Activated CD4-positive, alpha-beta T cell treated with anti-CD3 and anti-CD28 coated beads for 36 hours (primary cell): ENCODE measurements around the gene GPR31. TPM values are rescaled to one million over a fixed set of nuclear protein-coding genes. Genes with fewer than 3 reads are reported as not detected.

Experiments
- ATAC-seq: fragments of 200-7000 bp; cut with Tn5 transposase; one replicate; pipeline ENCODE4 v1.10.0; 2021; ENCODE audit warnings: mild to moderate bottlenecking, moderate library complexity
- CTCF ChIA-PET: fragments of 350-600 bp; sonication (Branson Sonifier 250); formaldehyde crosslinking; loops from one replicate; lab custom pipeline; 2021; ENCODE audit warnings: antibody characterized with exemption; lab: Charles Lee
- POLR2A ChIA-PET: fragments of 350-600 bp; sonication (Branson Sonifier 250); formaldehyde crosslinking; loops from one replicate; lab custom pipeline; 2021; ENCODE audit warnings: antibody characterized with exemption, inconsistent platforms; lab: Charles Lee
- DNase-seq: peaks from one replicate; pipeline ENCODE4 v3.0.0-alpha.2; 2020
- H3K27ac Mint-ChIP-seq: one replicate; pipeline ENCODE4 v1.8.0; 2021; ENCODE audit warnings: mixed read lengths
- H3K27me3 Mint-ChIP-seq: one replicate; pipeline ENCODE4 v1.8.0; 2021; ENCODE audit warnings: mixed read lengths
- H3K36me3 Mint-ChIP-seq: one replicate; pipeline ENCODE4 v1.8.0; 2021; ENCODE audit warnings: low read depth, mixed read lengths
- H3K4me1 Mint-ChIP-seq: one replicate; pipeline ENCODE4 v1.8.0; 2021; ENCODE audit warnings: mixed read lengths
- H3K4me3 Mint-ChIP-seq: one replicate; pipeline ENCODE4 v1.8.0; 2021; ENCODE audit warnings: mild to moderate bottlenecking, moderate library complexity, mixed read lengths
- H3K9me3 Mint-ChIP-seq: one replicate; pipeline ENCODE4 v1.8.0; 2021; ENCODE audit warnings: low read depth, mixed read lengths
- intact Hi-C, 2 experiments: fragments of 100-400 bp; cut with DNase I in 1 of 2; cut with micrococcal nuclease in 1 of 2; formaldehyde crosslinking; loops; one replicate each; pipeline versions ENCODE4 v1.14.2 to v1.15.1; 2022 to 2024; cut with DNase I, micrococcal nuclease
- total RNA-seq, 2 experiments: library from RNA; stranded (reverse); gene quantifications; one replicate each; pipeline ENCODE4 v1.2.3, GENCODE V29; 2021

The GPR31 gene
- total RNA-seq, 2 experiments from 2014 or later = not detected

DNA sequence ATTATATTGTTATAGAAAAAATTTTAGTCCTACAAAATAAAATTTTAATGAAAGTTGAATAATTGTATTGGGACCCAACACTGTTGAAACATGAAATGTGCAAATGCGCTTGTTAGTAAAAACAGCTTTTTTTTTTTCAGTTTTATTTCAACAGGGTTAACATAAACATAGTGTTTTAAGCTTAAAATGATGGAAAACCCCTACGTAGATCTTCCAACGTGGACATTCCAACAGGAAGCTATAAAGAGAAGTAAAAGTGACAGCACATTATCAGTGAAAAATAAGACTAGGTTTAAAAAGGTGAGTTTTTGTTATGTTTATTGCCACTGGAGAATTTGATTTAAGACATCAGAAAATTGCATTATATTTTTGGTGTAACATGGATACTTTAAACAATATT, 6.5 kb upstream of the GPR31 start:
- DNase-seq (no peak), ATAC-seq (no peak)
- CTCF ChIA-PET = interaction anchor here (0.8 kb wide), 1 partner anchor 204 kb away, joined by 4 read pairs; no protein-coding TSS in a partner anchor
- intact Hi-C loops = no loop called here
- H3K4me1 Mint-ChIP-seq = no peaks in the 10 kb centered on the region
- no peak overlapping the region for H3K27ac Mint-ChIP-seq
- no peaks in the 10 kb centered on the region for H3K36me3 Mint-ChIP-seq
- H3K9me3 Mint-ChIP-seq = no peaks in the 10 kb centered on the region
- H3K27me3 Mint-ChIP-seq = peaks cover 3% of the 10 kb centered on the region
- POLR2A ChIA-PET = no interaction called here
- no peak overlapping the region for H3K4me3 Mint-ChIP-seq

DNA sequence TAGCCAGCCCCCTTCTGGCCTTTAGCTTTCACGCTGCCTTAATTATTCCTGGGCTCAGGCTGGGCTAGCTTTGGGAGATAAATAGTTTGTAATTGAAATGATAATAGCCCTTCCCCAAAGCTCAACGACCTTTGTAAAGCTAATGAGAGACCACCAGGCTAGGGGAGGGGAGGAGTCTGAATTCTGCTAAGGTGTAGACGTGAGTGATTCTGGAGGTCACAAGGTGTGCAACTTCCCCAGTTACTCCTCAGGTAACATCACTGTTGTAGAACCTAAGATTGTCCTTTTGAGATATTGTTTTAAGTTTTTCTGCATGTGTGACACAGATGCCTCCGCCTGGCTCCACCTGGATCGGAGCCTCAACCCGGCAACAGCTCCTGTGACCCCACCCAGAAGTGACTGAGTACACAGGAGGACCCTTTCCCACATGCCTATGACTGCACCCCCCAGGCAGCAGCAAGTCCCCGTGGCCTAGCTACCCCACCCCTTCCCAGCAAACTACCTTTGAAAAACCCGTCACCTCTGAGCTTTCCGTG, 5.8 kb upstream of the GPR31 start:
- CTCF ChIA-PET = no interaction called here
- POLR2A ChIA-PET = no interaction called here
- intact Hi-C loops = no loop called here
- no peaks in the 10 kb centered on the region for H3K9me3 Mint-ChIP-seq
- DNase-seq = no peak
- no peaks in the 10 kb centered on the region for H3K36me3 Mint-ChIP-seq
- H3K27ac Mint-ChIP-seq = no peak overlapping the region
- no peak for ATAC-seq
- no peak overlapping the region for H3K4me3 Mint-ChIP-seq
- no peaks in the 10 kb centered on the region for H3K4me1 Mint-ChIP-seq
- H3K27me3 Mint-ChIP-seq = no peaks in the 10 kb centered on the region

DNA sequence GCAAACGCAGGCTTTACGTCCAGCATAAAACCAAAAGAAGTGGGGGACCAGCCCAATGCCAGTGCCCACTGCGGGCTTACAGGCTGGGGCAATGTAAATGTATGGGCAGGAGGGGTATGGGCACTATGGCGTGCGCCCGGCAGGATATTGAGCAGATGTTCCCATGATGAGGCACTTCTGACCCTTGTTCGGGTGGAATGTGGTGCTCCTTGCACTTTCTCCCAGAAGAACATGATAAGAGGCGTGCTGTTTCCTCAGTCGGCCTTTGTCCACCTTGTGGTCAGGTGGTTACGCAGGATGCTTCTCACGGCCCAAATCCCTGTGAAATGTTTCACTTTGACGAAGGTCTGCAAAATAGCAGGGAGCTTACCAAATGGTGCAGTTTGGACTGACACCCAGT, 4.8 kb upstream of the GPR31 start:
- intact Hi-C loops = no loop called here
- ATAC-seq (no peak), DNase-seq (no peak)
- Mint-ChIP-seq H3K27me3 (no peaks in the 10 kb centered on the region), H3K9me3 (no peaks in the 10 kb centered on the region), H3K36me3 (no peaks in the 10 kb centered on the region), H3K4me3 (no peak overlapping the region), H3K4me1 (no peaks in the 10 kb centered on the region), H3K27ac (no peak overlapping the region)
- POLR2A ChIA-PET = no interaction called here
- CTCF ChIA-PET = no interaction called here

DNA sequence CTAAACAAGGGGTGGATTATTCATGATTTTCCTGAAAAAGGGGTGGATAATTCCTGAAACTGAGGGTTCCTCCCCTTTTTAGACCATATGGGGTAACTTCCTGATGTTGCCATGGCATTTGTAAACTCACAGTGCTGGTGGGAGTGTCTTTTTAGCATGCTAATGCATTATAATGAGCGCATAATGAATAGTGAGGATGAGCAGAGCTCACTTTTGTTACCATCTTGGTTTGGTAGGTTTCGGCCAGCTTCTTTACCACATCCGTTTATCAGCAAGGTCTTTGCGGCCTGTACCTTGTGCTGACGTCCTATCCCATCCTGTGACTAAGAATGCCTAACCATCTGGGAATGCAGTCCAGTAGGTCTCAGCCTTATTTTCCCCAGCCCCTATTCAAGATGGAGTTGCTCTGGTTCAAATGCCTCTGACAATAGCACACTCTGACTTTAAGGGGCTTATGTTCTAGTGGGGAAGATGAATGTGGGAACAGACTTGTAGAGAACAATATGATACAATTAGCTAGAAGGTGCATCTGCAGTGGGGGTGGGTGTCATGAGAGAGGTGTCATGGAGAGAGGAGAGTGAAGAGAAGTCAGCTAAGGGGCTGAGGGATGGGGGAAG, 4.2 kb upstream of the GPR31 start:
- ChIA-PET CTCF (interaction anchor here (0.8 kb wide), 1 partner anchor 190 kb away, joined by 3 read pairs; no protein-coding TSS in a partner anchor), POLR2A (no interaction called here)
- DNase-seq (no peak), ATAC-seq (no peak)
- Mint-ChIP-seq H3K36me3 (no peaks in the 10 kb centered on the region), H3K9me3 (no peaks in the 10 kb centered on the region), H3K4me1 (no peaks in the 10 kb centered on the region), H3K27me3 (no peaks in the 10 kb centered on the region), H3K4me3 (no peak overlapping the region), H3K27ac (no peak overlapping the region)
- intact Hi-C loops = no loop called here

DNA sequence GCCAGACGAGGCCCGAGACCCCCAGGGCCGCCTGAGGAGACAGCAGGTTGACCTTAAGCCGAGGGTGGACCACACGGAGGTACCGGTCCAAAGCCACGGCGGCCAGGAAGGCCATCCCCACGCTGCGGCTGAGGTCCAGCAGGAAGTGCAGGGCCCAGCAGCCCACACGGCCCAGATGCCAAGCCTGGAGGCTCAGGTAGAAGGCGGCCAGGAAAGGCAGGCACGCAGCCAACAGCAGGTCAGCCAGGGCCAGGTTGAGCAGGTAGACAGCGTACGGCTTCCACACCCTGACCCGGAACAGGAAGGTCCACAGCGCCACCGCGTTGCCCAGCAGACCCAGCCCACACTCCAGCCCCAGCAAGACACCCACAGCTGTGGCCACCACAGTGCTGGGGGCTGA, 366 bp downstream of the GPR31 start:
- intact Hi-C loops = no loop called here
- no peaks in the 10 kb centered on the region for H3K36me3 Mint-ChIP-seq
- POLR2A ChIA-PET = no interaction called here
- H3K27me3 Mint-ChIP-seq = peaks cover 5% of the 10 kb centered on the region
- peaks cover 13% of the 10 kb centered on the region for H3K4me1 Mint-ChIP-seq
- no peak overlapping the region for H3K4me3 Mint-ChIP-seq
- H3K9me3 Mint-ChIP-seq = no peaks in the 10 kb centered on the region
- no peak overlapping the region for H3K27ac Mint-ChIP-seq
- CTCF ChIA-PET = no interaction called here
- DNase-seq = no peak
- no peak for ATAC-seq

DNA sequence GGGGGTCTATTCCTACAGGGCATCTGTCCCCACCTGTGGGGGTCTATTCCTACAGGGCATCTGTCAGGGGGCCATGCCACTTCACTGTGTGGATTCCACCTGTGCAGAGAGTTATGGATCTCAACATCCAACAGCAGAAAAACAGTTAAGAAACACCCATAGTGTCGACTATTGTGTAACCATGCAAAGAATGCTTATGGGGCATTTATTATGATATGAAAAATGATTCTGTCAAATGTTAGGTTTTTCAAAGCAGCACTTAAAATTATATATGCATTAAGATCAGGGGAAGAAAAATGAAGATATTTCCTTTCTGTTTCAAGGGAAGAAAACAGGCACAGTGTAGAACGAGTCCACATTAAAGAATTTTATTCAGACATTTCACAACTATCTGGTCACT, 2.9 kb downstream of the GPR31 start:
- Mint-ChIP-seq H3K4me1 (peaks cover 27% of the 10 kb centered on the region), H3K36me3 (no peaks in the 10 kb centered on the region), H3K4me3 (no peak overlapping the region), H3K27me3 (peaks cover 5% of the 10 kb centered on the region), H3K9me3 (no peaks in the 10 kb centered on the region), H3K27ac (no peak overlapping the region)
- ChIA-PET POLR2A (no interaction called here), CTCF (no interaction called here)
- DNase-seq (no peak), ATAC-seq (no peak)
- intact Hi-C loops = no loop called here

DNA sequence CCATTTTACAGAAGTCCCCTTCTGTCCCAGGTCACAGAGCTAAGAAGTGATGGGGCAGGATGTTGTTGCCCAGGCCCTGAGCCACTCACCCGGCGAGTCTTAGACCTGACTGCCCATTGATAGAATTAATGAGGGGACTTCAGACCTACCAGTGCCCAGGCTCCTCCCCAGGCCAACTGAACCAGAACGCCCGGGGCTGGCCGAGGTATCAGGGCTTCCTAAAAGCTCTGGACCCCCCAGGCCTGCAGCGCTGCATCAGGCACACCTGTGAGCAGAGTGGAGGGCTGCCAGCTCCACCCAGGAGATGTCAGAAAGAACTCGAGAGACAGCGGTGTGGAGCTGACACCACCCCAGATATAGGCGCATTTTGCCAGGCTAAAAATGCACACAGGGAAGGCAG, 3.5 kb downstream of the GPR31 start:
- ChIA-PET POLR2A (no interaction called here), CTCF (no interaction called here)
- no peak for DNase-seq
- peaks cover 5% of the 10 kb centered on the region for H3K27me3 Mint-ChIP-seq
- H3K9me3 Mint-ChIP-seq = no peaks in the 10 kb centered on the region
- H3K27ac Mint-ChIP-seq = no peak overlapping the region
- H3K36me3 Mint-ChIP-seq = no peaks in the 10 kb centered on the region
- no peak overlapping the region for H3K4me3 Mint-ChIP-seq
- peaks cover 27% of the 10 kb centered on the region for H3K4me1 Mint-ChIP-seq
- no peak for ATAC-seq
- intact Hi-C loops = no loop called here

DNA sequence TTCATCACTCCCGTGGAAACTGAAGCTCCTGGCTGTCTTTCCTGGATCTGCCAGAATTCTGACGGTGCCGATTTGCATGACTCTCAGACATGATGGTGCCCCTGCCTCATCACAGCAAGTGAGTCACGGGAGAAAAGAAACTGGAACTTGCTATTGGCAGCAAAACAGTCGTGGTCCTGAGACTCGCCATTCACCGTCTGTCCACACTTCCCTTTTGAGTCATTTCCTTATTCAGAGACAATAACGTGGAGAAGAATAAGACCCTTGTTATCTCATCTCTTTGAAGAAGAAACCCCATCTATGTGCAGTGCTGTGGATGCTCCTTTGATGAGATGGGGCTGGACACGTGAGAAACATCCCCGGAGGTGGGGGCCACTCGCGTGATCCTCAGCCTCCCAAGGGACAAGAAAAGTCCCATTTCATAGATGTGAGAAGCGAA, 4.2 kb downstream of the GPR31 start:
- Mint-ChIP-seq H3K9me3 (no peaks in the 10 kb centered on the region), H3K36me3 (no peaks in the 10 kb centered on the region), H3K27me3 (peaks cover 5% of the 10 kb centered on the region), H3K4me3 (no peak overlapping the region), H3K27ac (no peak overlapping the region), H3K4me1 (peaks cover 27% of the 10 kb centered on the region)
- DNase-seq (peak; percentile 20), ATAC-seq (no peak)
- POLR2A ChIA-PET = no interaction called here
- intact Hi-C loops = no loop called here
- CTCF ChIA-PET = no interaction called here

DNA sequence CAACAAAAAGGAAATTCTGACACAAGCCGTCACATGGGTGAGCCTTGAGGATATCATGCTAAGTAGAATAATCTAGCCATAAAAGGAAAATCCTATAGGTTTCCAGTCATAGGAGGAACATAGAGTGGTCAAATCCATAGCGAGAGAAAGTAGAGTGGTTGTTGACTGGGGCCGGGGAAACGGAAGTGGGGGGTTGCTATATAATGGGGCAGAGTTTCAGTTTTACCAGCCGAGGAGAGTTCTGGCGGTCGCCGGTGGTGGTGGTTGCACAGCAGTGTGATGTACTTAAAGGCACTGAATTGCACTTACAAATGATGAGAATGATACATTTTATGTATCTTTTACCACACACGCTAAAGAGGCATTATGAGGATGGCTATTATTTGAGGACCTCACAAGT, 4.9 kb downstream of the GPR31 start:
- CTCF ChIA-PET = interaction anchor here (1.0 to 1.3 kb wide), 2 partner anchors 218 to 421 kb away, joined by 3 read pairs; no protein-coding TSS in a partner anchor
- H3K36me3 Mint-ChIP-seq = no peaks in the 10 kb centered on the region
- ATAC-seq (peak; percentile 17), DNase-seq (peak; percentile 42)
- H3K4me1 Mint-ChIP-seq = peaks cover 29% of the 10 kb centered on the region
- peaks cover 5% of the 10 kb centered on the region for H3K27me3 Mint-ChIP-seq
- intact Hi-C loops = no loop called here
- H3K9me3 Mint-ChIP-seq = no peaks in the 10 kb centered on the region
- H3K4me3 Mint-ChIP-seq = no peak overlapping the region
- no peak overlapping the region for H3K27ac Mint-ChIP-seq
- POLR2A ChIA-PET = no interaction called here

DNA sequence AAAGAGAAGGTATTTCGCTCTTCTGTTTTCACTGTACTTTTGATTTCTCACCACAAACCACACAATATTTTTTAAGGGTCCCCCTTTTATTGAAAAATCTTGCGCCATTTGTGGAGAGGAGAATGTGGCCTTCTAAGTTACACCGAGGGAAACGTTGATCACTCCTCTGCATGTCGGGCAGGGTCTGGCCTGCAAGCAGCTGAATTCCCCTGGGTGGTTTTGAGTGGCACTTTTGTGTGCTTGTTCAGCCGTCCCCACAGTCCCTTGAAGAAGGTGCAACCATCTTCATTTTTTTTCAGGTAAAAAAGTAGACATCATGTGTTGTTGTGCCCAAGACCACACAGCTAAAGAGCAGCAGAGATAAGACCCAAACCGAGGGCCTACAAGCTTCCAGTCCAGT, 6.1 kb downstream of the GPR31 start:
- Mint-ChIP-seq H3K27me3 (peaks cover 6% of the 10 kb centered on the region), H3K4me3 (no peak overlapping the region), H3K27ac (no peak overlapping the region), H3K9me3 (no peaks in the 10 kb centered on the region), H3K4me1 (peaks cover 30% of the 10 kb centered on the region), H3K36me3 (no peaks in the 10 kb centered on the region)
- CTCF ChIA-PET = interaction anchor here (0.5 to 1.6 kb wide), 6 partner anchors 10 to 352 kb away, joined by 3 to 5 read pairs (median 3); no protein-coding TSS in a partner anchor
- intact Hi-C loops = loop anchor here in 1 of 2 experiments (1.0 kb wide), 1 partner anchor 104 kb away; no protein-coding TSS in a partner anchor
- POLR2A ChIA-PET = interaction anchor here (0.8 kb wide), 1 partner anchor 14 kb away, joined by 3 read pairs; no protein-coding TSS in a partner anchor
- ATAC-seq (no peak), DNase-seq (no peak)

DNA sequence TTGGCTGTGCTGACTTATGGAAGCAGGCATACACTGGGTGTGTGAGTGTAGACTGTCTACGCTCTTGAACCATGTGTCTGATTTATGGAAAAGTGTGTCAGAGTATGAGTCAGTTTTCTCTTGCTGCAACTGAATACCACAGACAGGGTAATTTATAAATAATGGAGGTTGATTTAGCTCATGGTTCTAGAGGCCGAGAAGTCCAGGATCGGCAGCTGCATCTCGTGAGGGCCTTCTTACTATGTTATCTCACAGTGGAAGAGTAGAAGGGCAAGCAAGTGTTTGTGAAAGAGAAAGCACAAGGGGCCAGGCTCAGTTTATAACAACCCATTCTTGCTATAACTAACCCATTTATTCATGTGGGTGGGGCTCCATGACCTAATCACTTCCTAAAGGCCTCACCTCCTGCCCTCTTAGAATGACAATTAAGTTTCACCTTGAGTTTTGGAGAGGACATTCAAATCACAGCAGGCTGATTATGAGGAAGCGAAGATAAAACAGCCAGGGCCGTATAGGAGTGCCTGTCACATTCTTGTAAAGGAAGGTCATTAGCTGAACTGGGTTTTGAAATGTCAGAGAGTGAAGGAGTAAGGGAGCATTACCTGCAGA, 6.7 kb downstream of the GPR31 start:
- no peaks in the 10 kb centered on the region for H3K9me3 Mint-ChIP-seq
- ChIA-PET CTCF (interaction anchor here (1.3 to 1.6 kb wide), 2 partner anchors 10 to 200 kb away, joined by 3 to 5 read pairs; no protein-coding TSS in a partner anchor), POLR2A (no interaction called here)
- intact Hi-C loops = loop anchor here in 1 of 2 experiments (1.0 kb wide), 1 partner anchor 104 kb away; no protein-coding TSS in a partner anchor
- no peak overlapping the region for H3K27ac Mint-ChIP-seq
- ATAC-seq = peak; percentile 82
- H3K4me1 Mint-ChIP-seq = peaks cover 33% of the 10 kb centered on the region
- DNase-seq = peak; percentile 47
- H3K27me3 Mint-ChIP-seq = peaks cover 8% of the 10 kb centered on the region
- no peaks in the 10 kb centered on the region for H3K36me3 Mint-ChIP-seq
- no peak overlapping the region for H3K4me3 Mint-ChIP-seq

DNA sequence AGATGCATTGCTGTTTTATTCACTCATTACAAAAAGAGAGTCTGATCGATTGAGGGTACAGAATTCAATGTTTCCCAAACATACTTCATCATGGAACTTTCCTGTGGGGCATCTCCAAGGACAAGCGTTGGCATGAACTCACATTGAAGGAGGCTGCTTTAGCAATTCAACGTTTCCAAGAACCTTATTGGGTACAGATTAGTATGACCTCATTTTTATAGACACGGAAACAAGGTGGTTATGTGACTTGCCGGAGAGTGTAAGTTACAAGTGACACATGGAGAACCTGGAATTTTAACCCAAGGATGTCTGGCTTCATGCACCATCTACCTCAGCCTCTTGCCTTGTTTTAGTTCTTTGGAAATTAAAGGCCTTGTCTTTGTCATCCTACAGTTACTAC, 8.8 kb downstream of the GPR31 start:
- H3K4me3 Mint-ChIP-seq = no peak overlapping the region
- peaks cover 33% of the 10 kb centered on the region for H3K4me1 Mint-ChIP-seq
- no peak for ATAC-seq
- intact Hi-C loops = no loop called here
- no peak for DNase-seq
- no peaks in the 10 kb centered on the region for H3K36me3 Mint-ChIP-seq
- CTCF ChIA-PET = interaction anchor here (0.7 kb wide), 1 partner anchor 1404 kb away, joined by 4 read pairs; no protein-coding TSS in a partner anchor
- POLR2A ChIA-PET = no interaction called here
- no peak overlapping the region for H3K27ac Mint-ChIP-seq
- H3K9me3 Mint-ChIP-seq = no peaks in the 10 kb centered on the region
- peaks cover 6% of the 10 kb centered on the region for H3K27me3 Mint-ChIP-seq
